Measurements from ENCODE around the gene ME2. TPM values are rescaled to one million over a fixed set of nuclear protein-coding genes. Genes with fewer than 3 reads are reported as not detected.

The ME2 gene
- total and polyA plus RNA-seq, 11 donors: 24.5 to 91.3 (median 71.1) TPM

DNA sequence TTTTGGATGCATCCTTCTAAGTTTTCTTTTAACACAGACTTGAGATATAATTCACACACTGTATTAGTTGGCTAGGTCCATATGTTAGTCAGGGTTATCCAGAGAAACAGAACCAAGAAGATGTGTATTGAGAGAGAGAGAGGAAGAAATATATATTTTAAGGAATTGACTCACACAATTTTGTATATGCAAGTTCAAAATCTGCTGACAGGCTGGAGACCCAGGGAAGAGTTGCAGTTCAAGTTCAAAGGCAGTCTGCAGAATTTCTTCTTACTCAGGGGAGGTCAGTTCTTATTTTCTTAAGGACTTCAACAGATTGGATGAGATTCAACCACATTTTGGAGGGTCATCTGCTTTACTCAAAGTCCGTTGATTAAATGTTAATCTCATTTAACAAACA, 36.1 kb upstream of the ME2 start:
- Histone ChIP-seq H3K36me3 (no peaks in the 10 kb centered on the region), H3K4me1 (peaks cover 0 to 37% (median 8%) of the 10 kb centered on the region in 12 donors), H3K27ac (peak overlapping the region in 8 of 12 donors; percentile 3 to 77 (median 26)), H3K9me3 (no peaks in the 10 kb centered on the region), H3K4me3 (no peak overlapping the region), H3K27me3 (no peaks in the 10 kb centered on the region)
- TF ChIP-seq POLR2A (IDR thresholded peaks at IDR 0.05): no peak
- TF ChIP-seq, protein P1, sequence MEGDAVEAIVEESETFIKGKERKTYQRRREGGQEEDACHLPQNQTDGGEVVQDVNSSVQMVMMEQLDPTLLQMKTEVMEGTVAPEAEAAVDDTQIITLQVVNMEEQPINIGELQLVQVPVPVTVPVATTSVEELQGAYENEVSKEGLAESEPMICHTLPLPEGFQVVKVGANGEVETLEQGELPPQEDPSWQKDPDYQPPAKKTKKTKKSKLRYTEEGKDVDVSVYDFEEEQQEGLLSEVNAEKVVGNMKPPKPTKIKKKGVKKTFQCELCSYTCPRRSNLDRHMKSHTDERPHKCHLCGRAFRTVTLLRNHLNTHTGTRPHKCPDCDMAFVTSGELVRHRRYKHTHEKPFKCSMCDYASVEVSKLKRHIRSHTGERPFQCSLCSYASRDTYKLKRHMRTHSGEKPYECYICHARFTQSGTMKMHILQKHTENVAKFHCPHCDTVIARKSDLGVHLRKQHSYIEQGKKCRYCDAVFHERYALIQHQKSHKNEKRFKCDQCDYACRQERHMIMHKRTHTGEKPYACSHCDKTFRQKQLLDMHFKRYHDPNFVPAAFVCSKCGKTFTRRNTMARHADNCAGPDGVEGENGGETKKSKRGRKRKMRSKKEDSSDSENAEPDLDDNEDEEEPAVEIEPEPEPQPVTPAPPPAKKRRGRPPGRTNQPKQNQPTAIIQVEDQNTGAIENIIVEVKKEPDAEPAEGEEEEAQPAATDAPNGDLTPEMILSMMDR (IDR thresholded peaks at IDR 0.05): no peak
- intact Hi-C loops (cut with DNase I): no loop called here
- DNase-seq: no peak
- WGBS, 4 donors: 0 to 35% (median 5%) methylated on average over 1 of the region's 1 CpG
- ATAC-seq: no peak

DNA sequence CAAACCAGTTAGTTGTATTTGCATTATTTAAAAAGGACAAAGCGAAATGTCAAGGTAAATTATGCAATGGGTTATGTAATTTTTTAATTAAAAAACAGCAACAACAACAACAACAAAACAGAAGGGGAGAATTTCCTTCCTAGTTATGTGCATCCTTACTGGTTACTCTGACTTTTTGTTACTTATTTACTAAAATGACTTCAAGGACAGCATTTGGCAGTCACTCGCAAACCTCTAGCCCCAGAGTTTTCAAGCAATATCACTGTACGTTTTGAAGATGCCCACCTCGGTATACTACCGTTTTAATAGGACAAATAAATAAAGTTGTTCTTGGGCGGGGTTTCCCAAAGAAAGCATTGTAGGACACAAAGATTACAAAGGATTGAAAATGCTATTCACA, 34.4 kb upstream of the ME2 start:
- no peak for DNase-seq
- intact Hi-C loops (cut with DNase I): no loop called here
- Histone ChIP-seq H3K4me3 (no peak overlapping the region), H3K9me3 (no peaks in the 10 kb centered on the region), H3K27ac (peak overlapping the region; percentile 8 to 84 (median 48)), H3K36me3 (no peaks in the 10 kb centered on the region), H3K4me1 (peaks cover 0 to 53% (median 14%) of the 10 kb centered on the region in 12 donors), H3K27me3 (no peaks in the 10 kb centered on the region)
- no peak for ATAC-seq
- no peak for TF ChIP-seq POLR2A (IDR thresholded peaks at IDR 0.05)
- TF ChIP-seq, protein P1 (IDR thresholded peaks at IDR 0.05): no peak
- WGBS, 4 donors: 74 to 78% (median 76%) methylated on average over 6 of the region's 6 CpGs

DNA sequence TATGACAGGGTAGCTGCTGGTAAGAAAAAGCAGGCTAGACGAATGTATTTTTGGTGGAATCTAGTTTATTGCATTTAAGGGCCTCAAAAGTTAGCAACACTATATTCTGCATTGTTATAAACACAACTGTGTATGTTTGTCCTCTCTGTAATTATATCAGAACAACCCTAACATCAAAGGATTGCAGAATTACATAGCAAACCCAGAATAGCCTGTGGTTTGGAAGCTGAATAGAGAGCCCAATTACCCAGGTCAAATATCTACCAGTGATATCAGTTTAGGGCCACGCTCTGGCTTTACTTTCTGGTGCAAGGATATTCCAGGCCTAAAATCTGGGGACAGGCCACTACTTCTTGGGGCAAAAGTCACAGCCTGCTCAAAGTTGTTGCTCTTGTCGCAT, 34.0 kb upstream of the ME2 start:
- no peak overlapping the region for H3K4me3 ChIP-seq
- TF ChIP-seq, protein P1 (IDR thresholded peaks at IDR 0.05): no peak
- no peak for TF ChIP-seq POLR2A (IDR thresholded peaks at IDR 0.05)
- H3K36me3 ChIP-seq: no peaks in the 10 kb centered on the region
- H3K27ac ChIP-seq: peak overlapping the region; percentile 8 to 84 (median 48)
- H3K27me3 ChIP-seq: no peaks in the 10 kb centered on the region
- H3K4me1 ChIP-seq: peaks cover 0 to 56% (median 13%) of the 10 kb centered on the region in 12 donors
- DNase-seq (no peak), ATAC-seq (peak in 2 of 4 donors; percentile 30 to 55)
- no peaks in the 10 kb centered on the region for H3K9me3 ChIP-seq
- intact Hi-C loops (cut with DNase I): no loop called here
- WGBS, 4 donors: 62 to 72% (median 68%) methylated on average over 3 of the region's 3 CpGs

DNA sequence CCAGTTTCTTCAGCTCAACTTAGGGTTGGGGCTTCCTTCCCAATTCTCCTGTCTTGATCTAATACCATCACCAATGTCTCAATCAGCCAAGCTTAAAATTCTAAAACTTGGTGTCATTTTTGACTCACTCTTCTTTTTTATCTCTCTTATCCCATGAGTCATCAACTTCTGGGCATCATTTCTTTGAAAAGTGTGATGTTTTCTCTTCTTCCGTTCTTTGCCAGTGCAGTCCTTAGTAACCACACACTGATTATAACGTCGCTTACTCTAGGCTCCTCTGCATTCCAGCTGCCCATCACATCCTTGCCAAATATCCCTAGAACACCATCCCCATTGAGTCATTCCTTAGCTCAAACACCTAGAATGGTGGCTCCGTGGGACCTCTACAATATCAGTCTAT, 31.7 kb upstream of the ME2 start:
- TF ChIP-seq POLR2A (IDR thresholded peaks at IDR 0.05): no peak
- TF ChIP-seq, protein P1 (IDR thresholded peaks at IDR 0.05): no peak
- intact Hi-C loops (cut with DNase I): no loop called here
- no peak overlapping the region for H3K4me3 ChIP-seq
- 66 to 76% (median 71%) methylated on average over 4 of the region's 4 CpGs for WGBS, 4 donors
- H3K4me1 ChIP-seq: peaks cover 0 to 56% (median 12%) of the 10 kb centered on the region in 12 donors
- no peaks in the 10 kb centered on the region for H3K27me3 ChIP-seq
- ATAC-seq (peak in 1 of 4 donors; percentile 3), DNase-seq (no peak)
- no peaks in the 10 kb centered on the region for H3K36me3 ChIP-seq
- peak overlapping the region in 8 of 12 donors; percentile 2 to 84 (median 20) for H3K27ac ChIP-seq
- no peaks in the 10 kb centered on the region for H3K9me3 ChIP-seq
